NCI-H460 (cell line): ENCODE results near the gene SNAP29. TPM values are rescaled to one million over a fixed set of nuclear protein-coding genes. Genes with fewer than 3 reads are reported as not detected.
"Not testable (repeated sequence)": the region's sequence is repeated elsewhere in the genome, so short reads cannot be mapped to it uniquely, and the experiment has no call there.

Source experiments
- DNase-seq: peaks from one replicate; pipeline ENCODE4 v3.0.0-alpha.2; 2016; ENCODE audit warnings: low read depth; ENCODE audit errors: extremely low read depth
- total RNA-seq: library from RNA; depleted of rRNA; stranded (reverse); fragments of >200 nt; shearing (Covaris generic); gene quantifications from 2 replicates; pipeline ENCODE4 v1.2.3, GENCODE V29; 2014

SNAP29 gene
- total RNA-seq, 1 experiment from 2014 or later = 11.2 TPM

- DNase-seq = no peak
Observed at GRCh38 chr22:20834206-20834605, 24.6 kb upstream of the SNAP29 start.

- DNase-seq = no peak
Observed at GRCh38 chr22:20834725-20835124, 24.1 kb upstream of the SNAP29 start.

- DNase-seq = no peak
Observed at GRCh38 chr22:20836987-20837823, 21.6 kb upstream of the SNAP29 start.

- not testable (repeated sequence) for DNase-seq
Observed at GRCh38 chr22:20839354-20839753, 19.5 kb upstream of the SNAP29 start.

GRCh38 chr22:20839837-20840645 is 18.8 kb upstream of the SNAP29 start:
- DNase-seq = no peak

GRCh38 chr22:20840646-20841371 is 18.0 kb upstream of the SNAP29 start:
- no peak for DNase-seq

- no peak for DNase-seq
Observed at GRCh38 chr22:20843501-20843900, 15.3 kb upstream of the SNAP29 start.

GRCh38 chr22:20844055-20845037 is 14.5 kb upstream of the SNAP29 start:
- DNase-seq = no peak

- DNase-seq = no peak
Observed at GRCh38 chr22:20847318-20847822, 11.4 kb upstream of the SNAP29 start.

GRCh38 chr22:20852076-20852475 is 6.7 kb upstream of the SNAP29 start:
- peak; percentile 18 for DNase-seq

GRCh38 chr22:20852503-20852902 is 6.3 kb upstream of the SNAP29 start:
- no peak for DNase-seq

- DNase-seq = no peak
Observed at GRCh38 chr22:20853236-20853660, 5.6 kb upstream of the SNAP29 start.

GRCh38 chr22:20857247-20857643 is 1.6 kb upstream of the SNAP29 start:
- DNase-seq = no peak

- peak; percentile 37 for DNase-seq
Observed at GRCh38 chr22:20857838-20858614, 781 bp upstream of the SNAP29 start.

GRCh38 chr22:20859615-20860014 is 808 bp downstream of the SNAP29 start:
- DNase-seq = no peak

GRCh38 chr22:20862540-20862939 is 3.7 kb downstream of the SNAP29 start:
- DNase-seq = no peak

- no peak for DNase-seq
Observed at GRCh38 chr22:20863366-20863765, 4.6 kb downstream of the SNAP29 start.

- DNase-seq = no peak
Observed at GRCh38 chr22:20864186-20864908, 5.5 kb downstream of the SNAP29 start.
